CD4-positive, alpha-beta T cell treated with Interleukin-6 at 100 ng/mL for 8 hours (primary cell): ENCODE results near the gene CD9.
"Not testable (repeated sequence)": the region's sequence is repeated elsewhere in the genome, so short reads cannot be mapped to it uniquely, and the experiment has no call there.

ENCODE experiments used
- DNase-seq: peaks from one replicate; pipeline ENCODE4 v3.0.0-alpha.2; 2020; ENCODE audit warnings: mixed read lengths, low spot score

The CD9 gene

GRCh38 chr12:6200256-6201212 lies at the start of gene CD9:
TSS of gene CD9 (plus strand) at chr12:6200400. CDS start at chr12:6200500, 100 bp downstream.
- peak; percentile 19 for DNase-seq

GRCh38 chr12:6154730-6155459 lies 45.3 kb upstream of the CD9 start:
- no peak for DNase-seq

GRCh38 chr12:6157482-6157881 lies 42.7 kb upstream of the CD9 start:
- no peak for DNase-seq

GRCh38 chr12:6158255-6158654 lies 41.9 kb upstream of the CD9 start:
- DNase-seq, result no peak

- no peak for DNase-seq
These were observed 41.5 kb upstream of the CD9 start for GRCh38 chr12:6158749-6159148.

- DNase-seq, result not testable (repeated sequence)
These were observed 40.8 kb upstream of the CD9 start for GRCh38 chr12:6159166-6160011.

GRCh38 chr12:6160049-6160649 lies 40.1 kb upstream of the CD9 start:
- not testable (repeated sequence) for DNase-seq

GRCh38 chr12:6161124-6161882 lies 38.9 kb upstream of the CD9 start:
- no peak for DNase-seq

- no peak for DNase-seq
These were observed 36.7 kb upstream of the CD9 start for GRCh38 chr12:6163416-6164060.

GRCh38 chr12:6165395-6165794 lies 34.8 kb upstream of the CD9 start:
- DNase-seq, result no peak

GRCh38 chr12:6166808-6167207 lies 33.4 kb upstream of the CD9 start:
- DNase-seq, result no peak

- DNase-seq, result peak; percentile 5
These were observed 32.6 kb upstream of the CD9 start for GRCh38 chr12:6167327-6168280.

GRCh38 chr12:6171409-6172015 lies 28.7 kb upstream of the CD9 start:
- DNase-seq, result no peak

- DNase-seq, result no peak
These were observed 28.1 kb upstream of the CD9 start for GRCh38 chr12:6172086-6172485.

- no peak for DNase-seq
These were observed 27.3 kb upstream of the CD9 start for GRCh38 chr12:6172862-6173261.

- DNase-seq, result no peak
These were observed 22.4 kb upstream of the CD9 start for GRCh38 chr12:6177642-6178358.

GRCh38 chr12:6178981-6179761 lies 21.0 kb upstream of the CD9 start:
- DNase-seq, result no peak
